Cardiac muscle cell (in vitro differentiated cells and primary cell): ENCODE data around the gene ISLR2. TPM values are rescaled to one million over a fixed set of nuclear protein-coding genes. Genes with fewer than 3 reads are reported as not detected.

Source experiments
- DNase-seq, 2 donors: peaks; one replicate each; pipeline versions ENCODE4 v3.0.0 to v3.0.0-alpha.2; 2010 to 2017; ENCODE audit warnings: low read depth in 1 of 2, low spot score in 1 of 2
- H3K27ac ChIP-seq: fragments of 200-600 bp; sonication (generic); 2 replicates; pipeline ENCODE4 v1.5.1; 2016
- H3K27me3 ChIP-seq: fragments of 200-600 bp; sonication (generic); 2 replicates; pipeline ENCODE4 v1.6.0; 2016; ENCODE audit warnings: control low read depth
- H3K36me3 ChIP-seq: fragments of 200-600 bp; sonication (generic); 2 replicates; pipeline ENCODE4 v1.5.1; 2016; ENCODE audit warnings: control low read depth
- H3K4me1 ChIP-seq: fragments of 200-600 bp; sonication (generic); 2 replicates; pipeline ENCODE4 v1.8.1; 2017; ENCODE audit warnings: low read depth, mild to moderate bottlenecking, mixed run types
- H3K4me3 ChIP-seq: fragments of 200-600 bp; sonication (generic); 2 replicates; pipeline ENCODE4 v1.5.1; 2016; ENCODE audit warnings: mild to moderate bottlenecking
- H3K9me3 ChIP-seq: fragments of 200-600 bp; sonication (generic); 2 replicates; pipeline ENCODE4 v1.5.1; 2017; ENCODE audit warnings: low read depth, mild to moderate bottlenecking, control low read depth
- CTCF ChIP-seq: IDR thresholded peaks from 2 replicates; pipeline ENCODE4 v1.5.1; 2012; ENCODE audit warnings: low read depth, mild to moderate bottlenecking, low read length
- polyA plus RNA-seq: library from polyadenylated mRNA; unstranded; fragments of >200 nt; fragmentation: Nextera tagmentation; extraction: Ambion mirVana; gene quantifications from 2 replicates; pipeline ENCODE4 v1.2.1, GENCODE V29; 2016
- total RNA-seq: library from RNA; depleted of rRNA; stranded (reverse); fragments of >200 nt; gene quantifications from 2 replicates; pipeline ENCODE4 v1.2.3, GENCODE V29; 2016

Gene ISLR2
- total and polyA plus RNA-seq, 2 experiments from 2014 or later, result not detected

- Histone ChIP-seq H3K4me1 (no peaks in the 10 kb centered on the region), H3K27ac (no peak overlapping the region)
- no peak for TF ChIP-seq CTCF
Measured at GRCh38 chr15:74141591-74141990, 11.2 kb downstream of the ISLR2 start.

GRCh38 chr15:74144153-74144775 is 13.9 kb downstream of the ISLR2 start:
- H3K27ac ChIP-seq, result no peak overlapping the region
- no peaks in the 10 kb centered on the region for H3K27me3 ChIP-seq
- no peaks in the 10 kb centered on the region for H3K4me1 ChIP-seq
- no peaks in the 10 kb centered on the region for H3K9me3 ChIP-seq
- TF ChIP-seq CTCF, result no peak
- DNase-seq, result no peak
- no peak overlapping the region for H3K4me3 ChIP-seq
- no peaks in the 10 kb centered on the region for H3K36me3 ChIP-seq

More at GRCh38 chr15:74141591-74141990, 11.2 kb downstream of the ISLR2 start:
- peak in 1 of 2 donors; percentile 61 for DNase-seq
- Histone ChIP-seq H3K9me3 (no peaks in the 10 kb centered on the region), H3K36me3 (no peaks in the 10 kb centered on the region), H3K4me3 (no peak overlapping the region), H3K27me3 (peaks cover 6% of the 10 kb centered on the region)

- H3K9me3 ChIP-seq, result no peaks in the 10 kb centered on the region
- DNase-seq, result no peak
- no peak overlapping the region for H3K4me3 ChIP-seq
- no peaks in the 10 kb centered on the region for H3K4me1 ChIP-seq
- H3K36me3 ChIP-seq, result no peaks in the 10 kb centered on the region
- no peaks in the 10 kb centered on the region for H3K27me3 ChIP-seq
- H3K27ac ChIP-seq, result no peak overlapping the region
- TF ChIP-seq CTCF, result no peak
Measured at GRCh38 chr15:74146277-74146800, 16.0 kb downstream of the ISLR2 start.

GRCh38 chr15:74147051-74147450 is 16.7 kb downstream of the ISLR2 start:
- H3K27ac ChIP-seq, result no peak overlapping the region
- no peak for TF ChIP-seq CTCF
- no peaks in the 10 kb centered on the region for H3K36me3 ChIP-seq
- no peaks in the 10 kb centered on the region for H3K9me3 ChIP-seq
- DNase-seq, result no peak
- no peaks in the 10 kb centered on the region for H3K4me1 ChIP-seq
- no peak overlapping the region for H3K4me3 ChIP-seq
- H3K27me3 ChIP-seq, result no peaks in the 10 kb centered on the region

- Histone ChIP-seq H3K27me3 (no peaks in the 10 kb centered on the region), H3K4me1 (peaks cover 45% of the 10 kb centered on the region), H3K4me3 (no peak overlapping the region), H3K36me3 (no peaks in the 10 kb centered on the region), H3K9me3 (no peaks in the 10 kb centered on the region), H3K27ac (peak overlapping the region; percentile 86)
- DNase-seq, result no peak
- no peak for TF ChIP-seq CTCF
Measured at GRCh38 chr15:74155766-74156417, 25.5 kb downstream of the ISLR2 start.
